Psoas muscle (tissue), 8 donors: ENCODE data around the gene FBRSL1. TPM values are rescaled to one million over a fixed set of nuclear protein-coding genes. Genes with fewer than 3 reads are reported as not detected.

Experiments used
- ATAC-seq, 4 donors: fragments of 200-7000 bp; cut with Tn5 transposase; one replicate each; pipeline ENCODE4 v1.9.1; 2020; ENCODE audit warnings: moderate library complexity in 3 of 4, mild to moderate bottlenecking in 2 of 4
- DNase-seq, 2 donors: peaks; one replicate each; pipeline ENCODE4 v3.0.0-alpha.2; 2020
- H3K27ac ChIP-seq: fragments of 200-600 bp; one replicate; pipeline ENCODE4 v1.8.0; 2022
- H3K27me3 ChIP-seq, 3 donors: fragments of 200-600 bp in 1 of 3; one replicate each; pipeline versions ENCODE4 v1.6.1 to v1.8.0; 2013 to 2022; ENCODE audit warnings: low read length in 2 of 3, mild to moderate bottlenecking in 2 of 3, moderate library complexity in 1 of 3; ENCODE audit not compliant: insufficient read depth in 3 of 3
- H3K36me3 ChIP-seq, 2 donors: fragments of 200-600 bp in 1 of 2; one replicate each; pipeline versions ENCODE4 v1.6.1 to v1.8.0; 2013 to 2022; ENCODE audit warnings: low read depth in 1 of 2, mild to moderate bottlenecking in 1 of 2, moderate library complexity in 1 of 2; ENCODE audit not compliant: insufficient read depth in 1 of 2
- H3K4me1 ChIP-seq: fragments of 200-600 bp; one replicate; pipeline ENCODE4 v1.8.0; 2022
- H3K4me3 ChIP-seq: fragments of 200-600 bp; one replicate; pipeline ENCODE4 v1.8.0; 2022; ENCODE audit warnings: mild to moderate bottlenecking
- H3K9me3 ChIP-seq: fragments of 200-600 bp; one replicate; pipeline ENCODE4 v1.8.0; 2022
- CTCF ChIP-seq: fragments of 200-600 bp; IDR thresholded peaks from one replicate; pipeline ENCODE4 v1.8.0; 2022; ENCODE audit warnings: antibody characterized with exemption
- WGBS, 3 donors: extraction: QIAGEN DNeasy Blood & Tissue Kit; methylation state at CpG; one replicate each; pipeline versions ENCODE4 v1.1.6 to v1.1.7; 2013; 5-methylcytosine and 5-hydroxymethylcytosine counted together
- intact Hi-C, 2 donors: fragments of 100-400 bp; cut with DNase I; formaldehyde crosslinking; loops; one replicate each; pipeline versions ENCODE4 v1.11.0 to v1.14.2; 2022
- polyA plus RNA-seq, 3 donors: library from polyadenylated mRNA; stranded (reverse); fragments of 200-250 nt; gene quantifications; one replicate each; pipeline ENCODE4 v1.2.3, GENCODE V29; 2013
- total RNA-seq, 4 donors: library from RNA; stranded (reverse); fragmentation: NEBNext Ultra II Directional in 2 of 4; extraction: Animal tissue kit (Norgen Biotek cat#: 25700) in 2 of 4; gene quantifications; one replicate each; pipeline versions ENCODE4 v1.2.1 to v1.2.4, GENCODE V29; 2021 to 2023
- donor health status: healthy with polysubstance abuse.
- donor health status: DM: no; HTN: no; CAD: no; lungs with moderate emphysema.
- donor health status: Bipolar disorder and iron deficiency.
- donor health status: healthy.
- donor health status: DM: yes; HTN: yes; CAD: no.
- donor health status: DM: no; HTN: no; CAD: no.
- donor health status: DM: no; HTN: no; CAD: no.
- donor health status: DM: yes; HTN: yes; CAD: no.

FBRSL1 gene
- total and polyA plus RNA-seq, 7 donors, result 23.0 to 54.5 (median 40.1) TPM

GRCh38 chr12:132453361-132454192, 36.4 kb upstream of the FBRSL1 start:
- WGBS, 3 donors, result 50 to 67% (median 59%) methylated on average over 25 to 28 of the region's 28 CpGs
- TF ChIP-seq CTCF, result no peak
- Histone ChIP-seq H3K27me3 (peaks cover 0 to 74% (median 6%) of the 10 kb centered on the region in 3 donors), H3K4me3 (no peak overlapping the region), H3K4me1 (no peaks in the 10 kb centered on the region), H3K9me3 (no peaks in the 10 kb centered on the region), H3K36me3 (no peaks in the 10 kb centered on the region), H3K27ac (no peak overlapping the region)
- ATAC-seq, result no peak
- no peak for DNase-seq
- intact Hi-C loops, result no loop called here

DNA sequence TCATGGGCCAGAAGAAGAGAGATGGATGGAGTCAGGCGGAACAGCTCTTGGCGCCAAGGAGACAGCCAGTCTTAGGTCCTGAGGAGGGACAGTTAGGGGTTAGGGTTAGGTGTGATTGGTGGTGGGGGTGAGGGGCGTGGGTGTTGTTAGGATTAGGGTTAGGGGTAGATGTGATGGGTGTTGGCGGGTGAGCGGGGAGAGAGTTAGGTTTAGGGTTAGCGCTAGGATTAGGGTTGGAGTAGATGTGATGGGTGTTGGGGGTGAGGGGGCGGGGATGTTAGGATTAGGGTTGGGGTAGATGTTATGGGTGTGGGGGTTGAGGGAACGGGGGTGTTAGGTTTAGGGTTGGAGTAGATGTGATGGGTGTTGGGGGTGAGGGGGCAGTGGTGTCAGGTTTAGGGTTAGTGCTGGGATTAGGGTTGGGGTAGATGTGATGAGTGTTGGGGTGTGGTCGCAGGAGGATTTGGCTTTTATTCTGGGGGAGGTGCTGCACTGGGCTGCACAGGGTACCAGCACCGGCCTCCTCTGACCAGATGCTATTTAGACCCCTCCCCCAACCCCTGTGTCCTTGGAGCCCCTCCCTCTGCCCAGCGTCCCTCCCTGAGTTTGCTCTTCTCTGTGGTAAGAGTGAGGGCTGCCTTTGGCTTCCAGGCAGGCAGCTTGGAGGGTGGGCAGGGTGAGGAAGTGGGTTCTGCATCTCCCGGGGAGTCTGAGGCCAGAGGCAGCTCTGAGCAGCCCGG, 35.6 kb upstream of the FBRSL1 start:
- Histone ChIP-seq H3K27me3 (peaks cover 0 to 71% (median 6%) of the 10 kb centered on the region in 3 donors), H3K4me3 (no peak overlapping the region), H3K36me3 (no peaks in the 10 kb centered on the region), H3K9me3 (no peaks in the 10 kb centered on the region), H3K4me1 (no peaks in the 10 kb centered on the region), H3K27ac (no peak overlapping the region)
- TF ChIP-seq CTCF, result no peak
- intact Hi-C loops, result no loop called here
- WGBS, 3 donors, result 69 to 73% (median 72%) methylated on average over 12 to 13 of the region's 13 CpGs
- ATAC-seq (no peak), DNase-seq (no peak)

GRCh38 chr12:132454933-132455418, 35.0 kb upstream of the FBRSL1 start:
- no peak overlapping the region for H3K27ac ChIP-seq
- no peak overlapping the region for H3K4me3 ChIP-seq
- H3K36me3 ChIP-seq, result no peaks in the 10 kb centered on the region
- H3K4me1 ChIP-seq, result no peaks in the 10 kb centered on the region
- intact Hi-C loops, result no loop called here
- no peaks in the 10 kb centered on the region for H3K9me3 ChIP-seq
- no peak for ATAC-seq
- WGBS, 3 donors, result 68 to 73% (median 68%) methylated on average over 10 of the region's 10 CpGs
- H3K27me3 ChIP-seq, result peaks cover 0 to 65% (median 4%) of the 10 kb centered on the region in 3 donors
- DNase-seq, result no peak
- TF ChIP-seq CTCF, result no peak

DNA sequence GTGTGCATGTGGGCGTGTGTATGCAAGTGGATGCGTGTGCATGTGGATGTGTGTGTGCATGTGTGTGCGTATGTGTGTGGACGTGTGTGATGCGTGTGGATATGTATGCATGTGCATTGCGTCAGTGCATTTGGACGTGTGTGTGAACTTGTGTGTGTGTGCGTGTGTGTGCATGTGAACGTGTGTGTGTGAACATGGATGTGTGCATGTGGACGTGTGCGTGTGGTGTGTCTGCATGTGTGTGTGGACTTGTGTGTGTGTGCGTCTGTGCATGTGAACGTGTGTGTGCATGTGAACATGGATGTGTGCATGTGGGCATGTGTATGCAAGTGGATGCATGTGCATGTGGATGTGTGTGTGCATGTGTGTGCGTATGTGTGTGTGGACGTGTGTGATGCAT, 34.4 kb upstream of the FBRSL1 start:
- ATAC-seq (no peak), DNase-seq (no peak)
- no peaks in the 10 kb centered on the region for H3K4me1 ChIP-seq
- 94 to 95% (median 94%) methylated on average over 15 of the region's 15 CpGs for whole genome bisulfite sequencing, 3 donors
- H3K27me3 ChIP-seq, result peaks cover 0 to 60% (median 2%) of the 10 kb centered on the region in 3 donors
- intact Hi-C loops, result no loop called here
- H3K27ac ChIP-seq, result no peak overlapping the region
- H3K9me3 ChIP-seq, result no peaks in the 10 kb centered on the region
- no peak overlapping the region for H3K4me3 ChIP-seq
- TF ChIP-seq CTCF, result no peak
- no peaks in the 10 kb centered on the region for H3K36me3 ChIP-seq
